A549 (cell line): ENCODE measurements around the gene MYO1E. TPM values are rescaled to one million over a fixed set of nuclear protein-coding genes. Genes with fewer than 3 reads are reported as not detected.

Experiments used
- ATAC-seq, 2 experiments: fragments of 200-7000 bp in 1 of 2; fragments of >200 bp in 1 of 2; cut with Nextera tagmentation in 1 of 2; cut with Tn5 transposase in 1 of 2; 3 replicates each; pipeline versions ENCODE4 v1.8.0 to v1.9.1; 2018 to 2020; ENCODE audit warnings: mild to moderate bottlenecking in 1 of 2, moderate library complexity in 1 of 2
- CTCF ChIA-PET: fragments of 300-600 bp; sonication (Branson Sonifier 250); formaldehyde crosslinking; extraction: SDS; loops from one replicate; lab custom pipeline; 2021; ENCODE audit warnings: antibody characterized with exemption, inconsistent platforms; lab: Yijun Ruan, JAX
- POLR2A ChIA-PET: fragments of 350-600 bp; formaldehyde crosslinking; extraction: SDS; loops from one replicate; lab custom pipeline; 2021; ENCODE audit warnings: antibody characterized with exemption, inconsistent platforms; lab: Yijun Ruan, JAX
- DNase-seq, 2 experiments: peaks; one replicate each; pipeline versions ENCODE4 v3.0.0 to v3.0.0-alpha.2; 2011 to 2016; ENCODE audit warnings: low read depth in 1 of 2, low spot score in 1 of 2
- FAIRE-seq: peaks from 2 replicates; lab custom pipeline; 2011; peaks lifted over from hg19 to GRCh38; lab: Jason Lieb, UNC
- H3K27ac ChIP-seq, 2 experiments: fragments of >200 bp; sonication (Bioruptor Twin); formaldehyde crosslinking; 3 replicates each; pipeline ENCODE4 v1.5.1; 2016 to 2017
- H3K4me1 ChIP-seq: fragments of >200 bp; sonication (Bioruptor Twin); formaldehyde crosslinking; 3 replicates; pipeline ENCODE4 v1.6.1; 2016
- H3K4me2 ChIP-seq: fragments of >200 bp; sonication (Bioruptor Twin); formaldehyde crosslinking; 3 replicates; pipeline ENCODE4 v1.6.1; 2016
- H3K4me3 ChIP-seq: fragments of >200 bp; sonication (Bioruptor Twin); formaldehyde crosslinking; 3 replicates; pipeline ENCODE4 v1.5.1; 2016
- H3K9me3 ChIP-seq: fragments of >200 bp; sonication (Bioruptor Twin); formaldehyde crosslinking; 3 replicates; pipeline ENCODE4 v1.6.1; 2016
- BCL3 ChIP-seq: fragments of >200 bp; sonication (Bioruptor Twin); formaldehyde crosslinking; IDR thresholded peaks from 3 replicates; pipeline ENCODE4 v1.6.1; 2016
- CHD4 ChIP-seq: fragments of 200-600 bp; sonication (generic); IDR thresholded peaks from 2 replicates; pipeline ENCODE4 v1.6.1; 2016; ENCODE audit warnings: antibody characterized with exemption, mild to moderate bottlenecking, borderline replicate concordance
- E2F6 ChIP-seq: IDR thresholded peaks from 2 replicates; pipeline ENCODE4 v1.6.1; 2012; ENCODE audit warnings: low read depth, borderline replicate concordance
- FOSB ChIP-seq: fragments of 250-450 bp; sonication (Bioruptor Pico); IDR thresholded peaks from 2 replicates; pipeline ENCODE4 v1.5.0; 2020; ENCODE audit warnings: mild to moderate bottlenecking, moderate library complexity
- HMGXB4 ChIP-seq: fragments of 250-450 bp; sonication (Bioruptor Pico); IDR thresholded peaks from 2 replicates; pipeline ENCODE4 v1.5.0; 2021; ENCODE audit warnings: mild to moderate bottlenecking, moderate library complexity, borderline replicate concordance
- HOXA7 ChIP-seq: fragments of 250-450 bp; sonication (Bioruptor Pico); IDR thresholded peaks from 2 replicates; pipeline ENCODE4 v1.5.0; 2020; ENCODE audit warnings: mild to moderate bottlenecking, moderate library complexity
- JUN ChIP-seq, 2 experiments: fragments of >200 bp; sonication (Bioruptor Twin); formaldehyde crosslinking; IDR thresholded peaks; 2 replicates in 1 of 2; 3 replicates in 1 of 2; pipeline ENCODE4 v1.6.1; 2016 to 2017
- JUNB ChIP-seq: fragments of >200 bp; sonication (Bioruptor Twin); formaldehyde crosslinking; IDR thresholded peaks from 2 replicates; pipeline ENCODE4 v1.6.1; 2016
- KDM5A ChIP-seq: fragments of 200-600 bp; sonication (generic); IDR thresholded peaks from 2 replicates; pipeline ENCODE4 v1.6.1; 2016; ENCODE audit warnings: antibody characterized with exemption, mild to moderate bottlenecking
- MAFK ChIP-seq: fragments of 450-650 bp; IDR thresholded peaks from 2 replicates; pipeline ENCODE4 v1.6.1; 2014; ENCODE audit not compliant: partially characterized antibody
- MAZ ChIP-seq: fragments of 150-350 bp; IDR thresholded peaks from 2 replicates; pipeline ENCODE4 v1.6.1; 2014; ENCODE audit warnings: antibody characterized with exemption, low read depth, low read length, borderline replicate concordance
- PBX3 ChIP-seq: IDR thresholded peaks from 2 replicates; pipeline ENCODE4 v1.6.1; 2012
- PHF8 ChIP-seq: fragments of 200-600 bp; sonication (generic); IDR thresholded peaks from 2 replicates; pipeline ENCODE4 v1.6.1; 2016; ENCODE audit warnings: low read depth, mild to moderate bottlenecking, antibody characterized with exemption, moderate library complexity, borderline replicate concordance
- POLR2AphosphoS2 ChIP-seq: conservative IDR thresholded peaks from 2 replicates; pipeline ENCODE4 v1.6.1; 2012; ENCODE audit warnings: low read length, improper control_type of control experiment, inconsistent platforms
- RARB ChIP-seq: fragments of 250-450 bp; sonication (Bioruptor Pico); IDR thresholded peaks from 2 replicates; pipeline ENCODE4 v1.8.0; 2021; ENCODE audit warnings: mild to moderate bottlenecking, moderate library complexity
- RCOR1 ChIP-seq: fragments of 150-350 bp; IDR thresholded peaks from 2 replicates; pipeline ENCODE4 v1.6.1; 2014; ENCODE audit warnings: antibody characterized with exemption, low read length, low read depth
- RFX5 ChIP-seq: fragments of 450-650 bp; IDR thresholded peaks from 2 replicates; pipeline ENCODE4 v1.7.1; 2014; ENCODE audit warnings: antibody characterized with exemption, mild to moderate bottlenecking, moderate library complexity
- SMC3 ChIP-seq: fragments of >200 bp; sonication (Bioruptor Twin); formaldehyde crosslinking; IDR thresholded peaks from 3 replicates; pipeline ENCODE4 v1.6.1; 2018; ENCODE audit warnings: inconsistent platforms
- ZC3H11A ChIP-seq: fragments of 450-650 bp; IDR thresholded peaks from 2 replicates; pipeline ENCODE4 v1.6.1; 2014; ENCODE audit warnings: antibody characterized with exemption, mild to moderate bottlenecking
- ZNF302 ChIP-seq: fragments of 250-450 bp; sonication (Bioruptor Pico); IDR thresholded peaks from 2 replicates; pipeline ENCODE4 v1.9.0; 2021; ENCODE audit warnings: inconsistent platforms, mild to moderate bottlenecking, moderate library complexity
- WGBS: methylation state at CpG from one replicate; pipeline ENCODE4 v1.1.6; 2017; ENCODE audit errors: missing lambda C conversion rate; 5-methylcytosine and 5-hydroxymethylcytosine counted together
- polyA plus RNA-seq, 4 experiments: library from polyadenylated mRNA; depleted of rRNA in 3 of 4; stranded (reverse); fragments of >200 nt; fragmentation: RNase III in 1 of 4; extraction: RNeasy Plus Mini Kit Qiagen cat#74134 plus additional on column Dnase treatment in 1 of 4; gene quantifications; 2 replicates in 3 of 4; 3 replicates in 1 of 4; pipeline ENCODE4 v1.2.3, GENCODE V29; 2011 to 2017

MYO1E gene
- polyA plus RNA-seq, 2 of the 4 experiments (the other 2 are of a cell fraction), result 202 to 497 TPM

GRCh38 chr15:59251001-59251845, 121.4 kb downstream of the MYO1E start:
- POLR2A ChIA-PET, result no interaction called here

GRCh38 chr15:59250249-59250648, 122.4 kb downstream of the MYO1E start:
- ChIA-PET CTCF (interaction anchor here (0.5 to 1.4 kb wide), 4 partner anchors 27 to 149 kb away, joined by 3 to 4 read pairs (median 4); no protein-coding TSS in a partner anchor), POLR2A (no interaction called here)
- DNase-seq, result no peak
- ATAC-seq, result no peak
- no peak for TF ChIP-seq HMGXB4
- no peak for TF ChIP-seq RARB (CRISPR knock-in tag)
- no peak for TF ChIP-seq HOXA7 (CRISPR knock-in tag)
- no peak for TF ChIP-seq SMC3
- no peak for TF ChIP-seq KDM5A
- TF ChIP-seq RFX5, result no peak
- no peak for TF ChIP-seq ZNF302 (CRISPR knock-in tag)
- Histone ChIP-seq H3K4me2 (no peak overlapping the region), H3K9me3 (no peaks in the 10 kb centered on the region), H3K4me1 (peaks cover 91% of the 10 kb centered on the region), H3K4me3 (no peak overlapping the region), H3K27ac (peak overlapping the region; percentile 52 to 87)
- WGBS, result 90% methylated on average over 13 of the region's 13 CpGs
- no peak for FAIRE-seq

More at GRCh38 chr15:59251001-59251845, 121.4 kb downstream of the MYO1E start:
- DNase-seq (no peak), ATAC-seq (no peak), FAIRE-seq (peak; percentile 80)
- TF ChIP-seq MAFK (peak; percentile 2), RFX5 (no peak)
- no peak overlapping the region for H3K4me3 ChIP-seq
- 67% methylated on average over 7 of the region's 7 CpGs for WGBS
- peaks cover 90% of the 10 kb centered on the region for H3K4me1 ChIP-seq
- H3K9me3 ChIP-seq, result no peaks in the 10 kb centered on the region
- H3K4me2 ChIP-seq, result peak overlapping the region; percentile 15; the same call in 2 of the 3 replicates
- CTCF ChIA-PET, result interaction anchor here (0.6 to 1.4 kb wide), 4 partner anchors 28 to 146 kb away, joined by 3 to 4 read pairs (median 4); partner anchors contain the start of gene MYO1E
- H3K27ac ChIP-seq, result peak overlapping the region; percentile 52 to 87

GRCh38 chr15:59249816-59250215, 122.9 kb downstream of the MYO1E start:
- no peak for DNase-seq
- H3K4me2 ChIP-seq, result no peak overlapping the region
- peaks cover 91% of the 10 kb centered on the region for H3K4me1 ChIP-seq
- peak overlapping the region; percentile 52 to 87 for H3K27ac ChIP-seq
- ATAC-seq, result no peak; a peak in 1 of 6 replicates
- H3K9me3 ChIP-seq, result no peaks in the 10 kb centered on the region
- WGBS, result 86% methylated on average over 5 of the region's 5 CpGs
- ChIA-PET POLR2A (no interaction called here), CTCF (interaction anchor here (0.5 to 1.4 kb wide), 2 partner anchors 75 to 149 kb away, joined by 3 to 4 read pairs; no protein-coding TSS in a partner anchor)
- TF ChIP-seq RCOR1, result no peak
- TF ChIP-seq POLR2AphosphoS2, result no peak
- no peak for TF ChIP-seq MAZ
- no peak for TF ChIP-seq MAFK
- TF ChIP-seq JUN (IDR thresholded peaks at IDR 0.05), result no peak
- no peak for TF ChIP-seq BCL3
- TF ChIP-seq CHD4, result no peak
- FAIRE-seq, result no peak
- no peak overlapping the region for H3K4me3 ChIP-seq

- WGBS, result 0% methylated on average over 2 of the region's 2 CpGs
- no peaks in the 10 kb centered on the region for H3K9me3 ChIP-seq
- ATAC-seq (peak; percentile 75 to 88; a peak in 5 of 6 replicates), FAIRE-seq (peak; percentile 97), DNase-seq (peak; percentile 73 to 86)
- no peak overlapping the region for H3K4me3 ChIP-seq
- CTCF ChIA-PET, result interaction anchor here (0.6 to 4.8 kb wide), 62 partner anchors 9 to 290 kb away, joined by 3 to 37 read pairs (median 4); partner anchors contain the start of genes LDHAL6B and MYO1E
- POLR2A ChIA-PET, result interaction anchor here (1.1 kb wide), 1 partner anchor 125 kb away, joined by 3 read pairs; the partner anchor contains the start of gene MYO1E
- peak overlapping the region; percentile 53 to 87 for H3K27ac ChIP-seq
- H3K4me1 ChIP-seq, result peaks cover 93% of the 10 kb centered on the region
- no peak overlapping the region for H3K4me2 ChIP-seq
- TF ChIP-seq ZC3H11A (no peak), KDM5A (no peak), PHF8 (no peak), SMC3 (peak; percentile 91), HMGXB4 (no peak), MAFK (no peak), JUNB (no peak), JUN (IDR thresholded peaks at IDR 0.05) (peak in 1 of 2 experiments; percentile 35; a peak in 1 of 5 replicates), PBX3 (no peak), E2F6 (no peak), FOSB (no peak)
Measured at GRCh38 chr15:59247364-59247763, 125.3 kb downstream of the MYO1E start.
